GM12878 (cell line): ENCODE data around the gene SLC26A11. TPM values are rescaled to one million over a fixed set of nuclear protein-coding genes. Genes with fewer than 3 reads are reported as not detected.

Source experiments
- ATAC-seq: fragments of 200-7000 bp; cut with Tn5 transposase; 3 replicates; pipeline ENCODE4 v1.9.1; 2020; ENCODE audit warnings: mild to moderate bottlenecking, moderate library complexity
- BruUV-seq: library from RNA; stranded (reverse); fragments of 400-500 nt; replicated peaks from 2 replicates; lab custom pipeline; 2021; lab: Mats Ljungman, UMichigan
- CTCF ChIA-PET: fragments of 300-600 bp; sonication (Branson Sonifier 250); formaldehyde crosslinking; extraction: SDS; loops from one replicate; lab custom pipeline; 2021; ENCODE audit warnings: inconsistent platforms; lab: Yijun Ruan, JAX
- POLR2A ChIA-PET: fragments of 350-600 bp; formaldehyde crosslinking; extraction: SDS; loops from one replicate; lab custom pipeline; 2021; ENCODE audit warnings: inconsistent platforms; lab: Charles Lee
- RAD21 ChIA-PET: fragments of 300-600 bp; sonication (Branson Sonifier 250); formaldehyde crosslinking; loops from one replicate; lab custom pipeline; 2023; ENCODE audit warnings: antibody characterized with exemption; ENCODE audit not compliant: unreplicated experiment; lab: Charles Lee
- SMC1A ChIA-PET: fragments of 300-600 bp; sonication (Branson Sonifier 250); formaldehyde crosslinking; loops from one replicate; lab custom pipeline; 2023; ENCODE audit not compliant: unreplicated experiment, uncharacterized antibody; lab: Charles Lee
- DNase-seq: peaks from one replicate; pipeline ENCODE4 v3.0.0-alpha.2; 2011; ENCODE audit warnings: low read depth, low spot score
- FAIRE-seq: peaks from 3 replicates; lab custom pipeline; 2011; peaks lifted over from hg19 to GRCh38; lab: Jason Lieb, UNC
- H2AFZ ChIP-seq: 2 replicates; pipeline ENCODE4 v1.6.0; 2011; ENCODE audit warnings: low read depth, low read length, control low read depth; ENCODE audit not compliant: control insufficient read depth
- H3K27ac ChIP-seq: 2 replicates; pipeline ENCODE4 v1.5.1; 2011; ENCODE audit warnings: control low read depth; ENCODE audit not compliant: control insufficient read depth, insufficient read depth
- H3K27me3 ChIP-seq, 2 experiments: replicated peaks in 1 of 2; 2 replicates each; pipeline versions ENCODE4 v1.6.0 to v1.6.1; 2011; ENCODE audit warnings: low read length in 1 of 2; ENCODE audit not compliant: control insufficient read depth in 2 of 2, insufficient read depth in 2 of 2
- H3K36me3 ChIP-seq, 2 experiments: 2 replicates each; pipeline ENCODE4 v1.5.1; 2011; ENCODE audit warnings: low read length in 1 of 2; ENCODE audit not compliant: control insufficient read depth in 2 of 2, insufficient read depth in 2 of 2
- H3K4me1 ChIP-seq: 2 replicates; pipeline ENCODE4 v1.6.1; 2011; ENCODE audit warnings: mild to moderate bottlenecking, low read length, moderate library complexity, mixed read lengths; ENCODE audit not compliant: control insufficient read depth, insufficient read depth
- H3K4me2 ChIP-seq: 2 replicates; pipeline ENCODE4 v1.6.0; 2011; ENCODE audit warnings: control low read depth; ENCODE audit not compliant: control insufficient read depth, insufficient read depth
- H3K4me3 ChIP-seq: fragments of 200-600 bp; sonication (generic); 2 replicates; pipeline ENCODE4 v1.5.1; 2016
- H3K79me2 ChIP-seq: 2 replicates; pipeline ENCODE4 v1.6.0; 2011; ENCODE audit warnings: low read length; ENCODE audit not compliant: control insufficient read depth, insufficient read depth
- H3K9ac ChIP-seq: 2 replicates; pipeline ENCODE4 v1.8.0; 2011; ENCODE audit warnings: low read length, control low read depth, mixed read lengths; ENCODE audit not compliant: control insufficient read depth, insufficient read depth
- H3K9me3 ChIP-seq: replicated peaks from 3 replicates; pipeline ENCODE4 v1.5.1; 2011; ENCODE audit warnings: mild to moderate bottlenecking, low read length; ENCODE audit not compliant: control insufficient read depth, insufficient read depth
- H4K20me1 ChIP-seq: 2 replicates; pipeline ENCODE4 v1.6.0; 2011; ENCODE audit not compliant: control insufficient read depth, insufficient read depth
- IKZF1 ChIP-seq: fragments of 450-650 bp; conservative IDR thresholded peaks from 2 replicates; pipeline ENCODE4 v1.6.1; 2017; ENCODE audit warnings: antibody characterized with exemption, mild to moderate bottlenecking
- MEF2B ChIP-seq: fragments of 450-650 bp; IDR thresholded peaks from 2 replicates; pipeline ENCODE4 v1.6.1; 2018; ENCODE audit warnings: mild to moderate bottlenecking, moderate library complexity; ENCODE audit not compliant: partially characterized antibody, poor library complexity, severe bottlenecking
- PBX3 ChIP-seq: IDR thresholded peaks from 2 replicates; pipeline ENCODE4 v1.6.1; 2011; ENCODE audit warnings: mild to moderate bottlenecking, low read depth, low read length, moderate library complexity; ENCODE audit not compliant: insufficient replicate concordance
- PKNOX1 ChIP-seq: fragments of 450-650 bp; IDR thresholded peaks from 2 replicates; pipeline ENCODE4 v1.6.1; 2016; ENCODE audit warnings: mild to moderate bottlenecking
- POLR2A ChIP-seq: IDR thresholded peaks from 2 replicates; pipeline ENCODE4 v1.6.1; 2011; ENCODE audit warnings: low read depth, mild to moderate bottlenecking, low read length
- SPI1 ChIP-seq: IDR thresholded peaks from 2 replicates; pipeline ENCODE4 v1.6.1; 2011; ENCODE audit warnings: low read depth, mild to moderate bottlenecking, low read length, moderate library complexity, borderline replicate concordance; ENCODE audit not compliant: insufficient read depth
- SRF ChIP-seq, 2 experiments: IDR thresholded peaks; 2 replicates each; pipeline ENCODE4 v1.6.1; 2011; ENCODE audit warnings: low read depth in 2 of 2, low read length in 2 of 2, mild to moderate bottlenecking in 1 of 2, moderate library complexity in 1 of 2
- WGBS: methylation state at CpG from one replicate; pipeline ENCODE4 v1.1.6; 2016; ENCODE audit warnings: low lambda C conversion rate; ENCODE audit not compliant: insufficient replicate concordance, insufficient coverage; ENCODE audit errors: missing lambda C conversion rate; 5-methylcytosine and 5-hydroxymethylcytosine counted together
- in situ Hi-C: fragments of 300-500 bp; cut with MboI; formaldehyde crosslinking; loops from 9 replicates; pipeline ENCODE4 v1.14.3; 2018; ENCODE audit warnings: mixed read lengths
- intact Hi-C: fragments of 100-400 bp; cut with micrococcal nuclease; formaldehyde crosslinking; loops from one replicate; pipeline ENCODE4 v1.14.2; 2022; ENCODE audit not compliant: unreplicated experiment
- polyA plus RNA-seq, 11 experiments: library from polyadenylated mRNA; depleted of rRNA in 4 of 11; unstranded in 6 of 11; stranded (reverse) in 5 of 11; fragments of >200 nt; fragmentation: Nextera tagmentation in 4 of 11; fragmentation: Illumina TruSeq in 1 of 11; extraction: Ambion mirVana in 4 of 11; extraction: Trizol in 1 of 11; gene quantifications; 1 replicate in 1 of 11; 2 replicates in 10 of 11; pipeline versions ENCODE4 v1.2.1 to v1.2.3, GENCODE V29; 2011 to 2016; ENCODE audit warnings: inconsistent platforms in 2 of 11, missing spikeins in 2 of 11, low read depth in 1 of 11
- total RNA-seq, 4 experiments: library from RNA; depleted of rRNA in 3 of 4; stranded (reverse); fragments of >200 nt in 3 of 4; fragmentation: Illumina TruSeq in 1 of 4; extraction: Trizol in 1 of 4; gene quantifications; 2 replicates each; pipeline versions ENCODE4 v1.2.1 to v1.2.3, GENCODE V29; 2013 to 2021

The SLC26A11 gene
- total and polyA plus RNA-seq, 10 of the 15 experiments (the other 5 are each of a cell fraction or from before 2014, with no cell fraction given): 0.05 to 4.1 (median 1.2) TPM; not detected in 1

DNA sequence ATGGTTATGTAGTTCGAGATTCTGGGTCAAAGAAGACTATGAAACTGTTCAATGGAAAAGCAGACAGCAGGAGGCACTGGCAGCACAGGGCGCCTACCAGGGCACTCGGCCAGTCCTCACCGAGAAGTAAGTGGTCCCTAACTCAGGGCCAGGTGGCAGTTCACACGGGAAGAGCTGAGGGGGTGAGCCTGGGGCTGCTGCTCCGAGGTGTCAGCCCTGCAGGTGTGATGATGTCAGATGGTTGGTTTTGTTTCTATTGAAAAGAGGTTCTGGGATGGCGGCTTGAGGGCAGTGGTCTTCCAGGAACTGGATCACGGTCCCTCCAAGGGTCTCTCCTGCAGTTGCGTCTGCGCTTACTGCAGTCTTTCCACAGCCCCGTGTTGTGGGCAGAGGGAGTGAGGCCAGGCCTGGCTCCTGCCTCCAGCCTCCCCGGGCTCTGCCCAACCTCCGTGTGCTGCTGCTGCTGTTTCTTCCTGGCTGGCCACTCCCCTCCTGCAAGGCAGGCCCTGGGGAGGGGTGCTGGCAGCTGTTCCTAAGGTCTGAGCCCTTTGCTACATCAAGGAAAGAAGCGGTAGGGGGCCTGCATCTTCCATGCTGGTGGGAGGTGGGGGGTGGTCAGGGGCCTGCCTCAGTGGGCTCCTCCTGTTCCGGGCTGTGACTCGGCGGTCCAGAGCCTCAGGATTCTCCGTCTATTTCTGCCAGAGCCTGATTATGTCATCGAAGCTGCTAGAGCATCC is 63.1 kb downstream of the SLC26A11 start:
- Histone ChIP-seq H3K27ac (no peak overlapping the region), H3K27me3 (no peaks in the 10 kb centered on the region), H4K20me1 (0 out of 2 replicates have a peak, but pooled peaks cover 2% of the 10 kb centered on the region), H3K4me1 (no peaks in the 10 kb centered on the region), H3K9me3 (no peaks in the 10 kb centered on the region), H3K4me3 (no peak overlapping the region), H3K4me2 (no peak overlapping the region), H3K79me2 (no peaks in the 10 kb centered on the region; the same call in none of the 2 replicates), H3K36me3 (peaks cover 9 to 33% of the 10 kb centered on the region in 2 experiments; a peak in 3 of 4 replicates), H3K9ac (no peak overlapping the region), H2AFZ (no peak overlapping the region)
- ChIA-PET SMC1A (interaction anchor here (1.2 kb wide), 1 partner anchor 20 kb away, joined by 4 read pairs; no protein-coding TSS in a partner anchor), CTCF (no interaction called here), POLR2A (no interaction called here), RAD21 (no interaction called here)
- TF ChIP-seq POLR2A (0 out of 2 replicates have a peak, but pooled peaks have one; percentile 22), PBX3 (no peak)
- DNase-seq: no peak
- no TSS peak for BruUV-seq
- ATAC-seq: no peak
- intact Hi-C loops (no loop called here), in situ Hi-C loops (no loop called here)
- WGBS: 84% methylated on average over 19 of the region's 19 CpGs
- no peak for FAIRE-seq

DNA sequence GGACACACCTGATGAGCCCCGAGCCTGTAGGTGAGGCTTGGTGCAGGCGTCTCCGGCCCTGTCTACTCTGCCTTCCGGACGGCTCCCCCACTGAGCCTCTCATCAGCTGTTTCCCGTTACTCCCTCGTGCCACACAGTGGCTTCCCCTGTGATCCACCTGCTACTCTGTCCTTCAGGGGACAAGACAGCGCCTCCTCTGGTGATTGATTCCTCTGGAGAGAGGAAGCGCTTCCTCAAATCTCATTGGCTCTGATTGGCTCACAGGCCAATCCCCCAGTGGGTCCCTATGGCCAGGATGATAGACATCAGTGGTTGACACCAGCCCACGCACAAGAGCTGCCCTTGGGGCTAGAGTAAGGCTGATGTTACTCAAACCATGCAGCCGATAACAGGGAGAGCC is 64.4 kb downstream of the SLC26A11 start:
- no peak overlapping the region for H3K27ac ChIP-seq
- in situ Hi-C loops: no loop called here
- H3K4me3 ChIP-seq: no peak overlapping the region
- DNase-seq: no peak
- WGBS: 79% methylated on average over 11 of the region's 11 CpGs
- no peak overlapping the region for H2AFZ ChIP-seq
- no peak overlapping the region for H3K4me2 ChIP-seq
- ATAC-seq: peak; percentile 51
- intact Hi-C loops: no loop called here
- 0 out of 2 replicates have a peak, but pooled peaks cover 2% of the 10 kb centered on the region for H4K20me1 ChIP-seq
- ChIA-PET SMC1A (interaction anchor here (0.6 to 1.2 kb wide), 2 partner anchors 21 to 48 kb away, joined by 4 read pairs; no protein-coding TSS in a partner anchor), POLR2A (no interaction called here), CTCF (no interaction called here), RAD21 (interaction anchor here (1.0 kb wide), 1 partner anchor 19 kb away, joined by 4 read pairs; no protein-coding TSS in a partner anchor)
- BruUV-seq: no TSS peak
- H3K9me3 ChIP-seq: no peaks in the 10 kb centered on the region
- H3K27me3 ChIP-seq: no peaks in the 10 kb centered on the region
- FAIRE-seq: no peak
- H3K79me2 ChIP-seq: no peaks in the 10 kb centered on the region; the same call in none of the 2 replicates
- no peaks in the 10 kb centered on the region for H3K4me1 ChIP-seq
- peaks cover 9 to 34% of the 10 kb centered on the region in 2 experiments; a peak in 3 of 4 replicates for H3K36me3 ChIP-seq
- TF ChIP-seq IKZF1: peak; percentile 43
- TF ChIP-seq PKNOX1: peak; percentile 46; the same call in 1 of the 2 replicates
- 0 out of 2 replicates have a peak, but pooled peaks have one; percentile 4 for TF ChIP-seq SPI1
- no peak for TF ChIP-seq SRF (IDR thresholded peaks at IDR 0.05; ENCODE audit: low read depth in 2 of 2, low read length in 2 of 2)
- peak; percentile 16 for TF ChIP-seq MEF2B
- TF ChIP-seq, all 136 proteins: peak for 4
- no peak overlapping the region for H3K9ac ChIP-seq
